Measurements from ENCODE around the gene GRID1. TPM values are rescaled to one million over a fixed set of nuclear protein-coding genes. Genes with fewer than 3 reads are reported as not detected.

GRID1 gene
- total RNA-seq, 2 donors from 2014 or later, result 0.27 to 0.85 TPM

DNA sequence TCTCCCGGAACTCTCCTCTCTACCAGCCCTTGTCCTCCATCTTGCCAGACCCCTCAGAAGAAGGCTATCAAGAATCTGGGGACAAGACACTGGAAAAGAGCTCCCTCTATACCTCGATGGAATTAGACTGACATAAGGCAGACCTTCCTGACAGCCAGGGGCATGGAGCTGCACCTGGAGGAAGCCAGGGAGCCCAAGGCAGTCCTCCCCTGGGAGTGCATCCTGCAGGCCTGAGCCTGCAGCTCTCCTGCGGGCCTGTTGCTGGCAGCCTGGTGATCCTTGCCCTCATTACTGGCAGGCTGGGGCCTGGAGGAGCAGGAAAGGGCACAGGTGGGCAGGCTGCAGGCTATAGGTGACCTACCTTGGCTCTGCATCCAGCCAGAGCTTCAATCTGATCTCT is 323.4 kb downstream of the GRID1 start:
- H3K4me1 ChIP-seq (ENCODE audit: control insufficient read depth in 1 of 2, low read depth in 2 of 2), result no peaks in the 10 kb centered on the region
- ATAC-seq (ENCODE audit: insufficient number of reproducible peaks, low FRiP score, low read depth) (no peak), DNase-seq (ENCODE audit: low spot score) (no peak)
- H3K27ac ChIP-seq, result no peak overlapping the region
- TF ChIP-seq, protein P1, sequence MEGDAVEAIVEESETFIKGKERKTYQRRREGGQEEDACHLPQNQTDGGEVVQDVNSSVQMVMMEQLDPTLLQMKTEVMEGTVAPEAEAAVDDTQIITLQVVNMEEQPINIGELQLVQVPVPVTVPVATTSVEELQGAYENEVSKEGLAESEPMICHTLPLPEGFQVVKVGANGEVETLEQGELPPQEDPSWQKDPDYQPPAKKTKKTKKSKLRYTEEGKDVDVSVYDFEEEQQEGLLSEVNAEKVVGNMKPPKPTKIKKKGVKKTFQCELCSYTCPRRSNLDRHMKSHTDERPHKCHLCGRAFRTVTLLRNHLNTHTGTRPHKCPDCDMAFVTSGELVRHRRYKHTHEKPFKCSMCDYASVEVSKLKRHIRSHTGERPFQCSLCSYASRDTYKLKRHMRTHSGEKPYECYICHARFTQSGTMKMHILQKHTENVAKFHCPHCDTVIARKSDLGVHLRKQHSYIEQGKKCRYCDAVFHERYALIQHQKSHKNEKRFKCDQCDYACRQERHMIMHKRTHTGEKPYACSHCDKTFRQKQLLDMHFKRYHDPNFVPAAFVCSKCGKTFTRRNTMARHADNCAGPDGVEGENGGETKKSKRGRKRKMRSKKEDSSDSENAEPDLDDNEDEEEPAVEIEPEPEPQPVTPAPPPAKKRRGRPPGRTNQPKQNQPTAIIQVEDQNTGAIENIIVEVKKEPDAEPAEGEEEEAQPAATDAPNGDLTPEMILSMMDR (IDR thresholded peaks at IDR 0.05), result no peak
- no peak overlapping the region for H3K4me3 ChIP-seq
- H3K27me3 ChIP-seq (replicated peaks; ENCODE audit: insufficient read depth), result no peaks in the 10 kb centered on the region
- H3K9me3 ChIP-seq, result no peaks in the 10 kb centered on the region
- H3K36me3 ChIP-seq, result no peaks in the 10 kb centered on the region

DNA sequence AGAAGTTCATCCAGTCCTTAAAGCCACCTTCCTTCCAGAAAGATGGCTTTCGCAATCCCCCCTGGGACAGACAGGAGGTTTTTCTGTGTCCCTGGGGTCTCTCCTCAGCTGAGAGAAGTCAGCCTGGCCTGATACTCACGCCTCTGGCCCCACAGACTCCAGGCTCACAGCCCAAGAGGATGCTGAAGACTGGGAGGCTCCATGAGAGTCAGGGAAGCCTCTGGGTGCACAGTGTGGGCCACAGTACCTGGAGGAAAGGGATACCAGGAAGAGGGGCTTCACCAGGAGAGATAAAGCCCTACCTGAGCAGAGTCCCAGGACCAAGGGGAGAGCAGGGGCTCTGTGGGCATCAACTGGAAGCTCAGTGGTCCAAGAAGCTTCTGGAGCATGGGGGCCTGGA is 324.4 kb downstream of the GRID1 start:
- Histone ChIP-seq H3K4me3 (no peak overlapping the region), H3K27me3 (replicated peaks; ENCODE audit: insufficient read depth) (no peaks in the 10 kb centered on the region), H3K4me1 (ENCODE audit: control insufficient read depth in 1 of 2, low read depth in 2 of 2) (no peaks in the 10 kb centered on the region), H3K9me3 (no peaks in the 10 kb centered on the region), H3K27ac (no peak overlapping the region), H3K36me3 (no peaks in the 10 kb centered on the region)
- no peak for DNase-seq (ENCODE audit: low spot score)
- no peak for ATAC-seq (ENCODE audit: insufficient number of reproducible peaks, low FRiP score, low read depth)
- TF ChIP-seq, protein P1 (IDR thresholded peaks at IDR 0.05), result no peak

GRCh38 chr10:86041116-86041515 is 325.5 kb downstream of the GRID1 start:
- TF ChIP-seq, protein P1 (IDR thresholded peaks at IDR 0.05), result no peak
- Histone ChIP-seq H3K9me3 (no peaks in the 10 kb centered on the region), H3K4me3 (no peak overlapping the region), H3K4me1 (ENCODE audit: control insufficient read depth in 1 of 2, low read depth in 2 of 2) (no peaks in the 10 kb centered on the region), H3K36me3 (no peaks in the 10 kb centered on the region), H3K27ac (no peak overlapping the region), H3K27me3 (replicated peaks; ENCODE audit: insufficient read depth) (no peaks in the 10 kb centered on the region)
- no peak for DNase-seq (ENCODE audit: low spot score)
- no peak for ATAC-seq (ENCODE audit: insufficient number of reproducible peaks, low FRiP score, low read depth)

DNA sequence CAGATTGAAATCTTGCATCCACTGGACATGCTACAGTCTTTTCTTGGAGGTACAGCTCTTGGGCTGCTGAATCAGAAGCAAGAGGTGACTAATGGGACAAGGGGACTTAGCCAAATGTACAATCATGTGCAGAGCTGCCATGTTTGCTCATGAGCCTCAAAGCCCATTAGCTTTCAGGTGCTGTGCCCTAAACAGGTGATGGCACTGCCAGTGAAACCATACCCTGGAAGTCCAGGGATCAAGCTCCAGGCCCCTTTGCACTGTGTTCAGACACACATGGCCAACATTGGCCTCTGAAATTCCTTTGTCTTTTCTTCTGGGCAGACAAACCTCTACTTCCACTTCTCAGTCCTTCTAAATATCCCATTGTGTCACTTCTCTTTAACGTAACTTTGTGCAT is 328.2 kb downstream of the GRID1 start:
- Histone ChIP-seq H3K9me3 (no peaks in the 10 kb centered on the region), H3K36me3 (no peaks in the 10 kb centered on the region), H3K4me3 (no peak overlapping the region), H3K4me1 (ENCODE audit: control insufficient read depth in 1 of 2, low read depth in 2 of 2) (no peaks in the 10 kb centered on the region), H3K27ac (no peak overlapping the region), H3K27me3 (replicated peaks; ENCODE audit: insufficient read depth) (no peaks in the 10 kb centered on the region)
- TF ChIP-seq, protein P1 (IDR thresholded peaks at IDR 0.05), result no peak
- ATAC-seq (ENCODE audit: insufficient number of reproducible peaks, low FRiP score, low read depth) (no peak), DNase-seq (ENCODE audit: low spot score) (no peak)

- no peak overlapping the region for H3K4me3 ChIP-seq
- H3K27ac ChIP-seq, result no peak overlapping the region
- ATAC-seq (ENCODE audit: insufficient number of reproducible peaks, low FRiP score, low read depth), result no peak
- H3K27me3 ChIP-seq (replicated peaks; ENCODE audit: insufficient read depth), result no peaks in the 10 kb centered on the region
- no peaks in the 10 kb centered on the region for H3K36me3 ChIP-seq
- DNase-seq (ENCODE audit: low spot score), result no peak
- TF ChIP-seq, protein P1 (IDR thresholded peaks at IDR 0.05), result no peak
- H3K9me3 ChIP-seq, result no peaks in the 10 kb centered on the region
- no peaks in the 10 kb centered on the region for H3K4me1 ChIP-seq (ENCODE audit: control insufficient read depth in 1 of 2, low read depth in 2 of 2)
These were observed 329.5 kb downstream of the GRID1 start for GRCh38 chr10:86037096-86037495.
